GM12878 (cell line): ENCODE results near the gene NCKAP5. TPM values are rescaled to one million over a fixed set of nuclear protein-coding genes. Genes with fewer than 3 reads are reported as not detected.

Experiments
- ATAC-seq: fragments of 200-7000 bp; cut with Tn5 transposase; 3 replicates; pipeline ENCODE4 v1.9.1; 2020; ENCODE audit warnings: mild to moderate bottlenecking, moderate library complexity
- BruUV-seq: library from RNA; stranded (reverse); fragments of 400-500 nt; replicated peaks from 2 replicates; lab custom pipeline; 2021; lab: Mats Ljungman, UMichigan
- CTCF ChIA-PET: fragments of 300-600 bp; sonication (Branson Sonifier 250); formaldehyde crosslinking; extraction: SDS; loops from one replicate; lab custom pipeline; 2021; ENCODE audit warnings: inconsistent platforms; lab: Yijun Ruan, JAX
- POLR2A ChIA-PET: fragments of 350-600 bp; formaldehyde crosslinking; extraction: SDS; loops from one replicate; lab custom pipeline; 2021; ENCODE audit warnings: inconsistent platforms; lab: Charles Lee
- RAD21 ChIA-PET: fragments of 300-600 bp; sonication (Branson Sonifier 250); formaldehyde crosslinking; loops from one replicate; lab custom pipeline; 2023; ENCODE audit warnings: antibody characterized with exemption; ENCODE audit not compliant: unreplicated experiment; lab: Charles Lee
- SMC1A ChIA-PET: fragments of 300-600 bp; sonication (Branson Sonifier 250); formaldehyde crosslinking; loops from one replicate; lab custom pipeline; 2023; ENCODE audit not compliant: unreplicated experiment, uncharacterized antibody; lab: Charles Lee
- DNase-seq: peaks from one replicate; pipeline ENCODE4 v3.0.0-alpha.2; 2011; ENCODE audit warnings: low read depth, low spot score
- FAIRE-seq: peaks from 3 replicates; lab custom pipeline; 2011; peaks lifted over from hg19 to GRCh38; lab: Jason Lieb, UNC
- H2AFZ ChIP-seq: 2 replicates; pipeline ENCODE4 v1.6.0; 2011; ENCODE audit warnings: low read depth, low read length, control low read depth; ENCODE audit not compliant: control insufficient read depth
- H3K27ac ChIP-seq: 2 replicates; pipeline ENCODE4 v1.5.1; 2011; ENCODE audit warnings: control low read depth; ENCODE audit not compliant: control insufficient read depth, insufficient read depth
- H3K27me3 ChIP-seq, 2 experiments: replicated peaks in 1 of 2; 2 replicates each; pipeline versions ENCODE4 v1.6.0 to v1.6.1; 2011; ENCODE audit warnings: low read length in 1 of 2; ENCODE audit not compliant: control insufficient read depth in 2 of 2, insufficient read depth in 2 of 2
- H3K36me3 ChIP-seq, 2 experiments: 2 replicates each; pipeline ENCODE4 v1.5.1; 2011; ENCODE audit warnings: low read length in 1 of 2; ENCODE audit not compliant: control insufficient read depth in 2 of 2, insufficient read depth in 2 of 2
- H3K4me1 ChIP-seq: 2 replicates; pipeline ENCODE4 v1.6.1; 2011; ENCODE audit warnings: mild to moderate bottlenecking, low read length, moderate library complexity, mixed read lengths; ENCODE audit not compliant: control insufficient read depth, insufficient read depth
- H3K4me2 ChIP-seq: 2 replicates; pipeline ENCODE4 v1.6.0; 2011; ENCODE audit warnings: control low read depth; ENCODE audit not compliant: control insufficient read depth, insufficient read depth
- H3K4me3 ChIP-seq: fragments of 200-600 bp; sonication (generic); 2 replicates; pipeline ENCODE4 v1.5.1; 2016
- H3K79me2 ChIP-seq: 2 replicates; pipeline ENCODE4 v1.6.0; 2011; ENCODE audit warnings: low read length; ENCODE audit not compliant: control insufficient read depth, insufficient read depth
- H3K9ac ChIP-seq: 2 replicates; pipeline ENCODE4 v1.8.0; 2011; ENCODE audit warnings: low read length, control low read depth, mixed read lengths; ENCODE audit not compliant: control insufficient read depth, insufficient read depth
- H3K9me3 ChIP-seq: replicated peaks from 3 replicates; pipeline ENCODE4 v1.5.1; 2011; ENCODE audit warnings: mild to moderate bottlenecking, low read length; ENCODE audit not compliant: control insufficient read depth, insufficient read depth
- H4K20me1 ChIP-seq: 2 replicates; pipeline ENCODE4 v1.6.0; 2011; ENCODE audit not compliant: control insufficient read depth, insufficient read depth
- BHLHE40 ChIP-seq, 2 experiments: fragments of 450-650 bp in 1 of 2; IDR thresholded peaks; 2 replicates each; pipeline ENCODE4 v1.6.1; 2011 to 2017; ENCODE audit warnings: low read depth in 2 of 2, borderline replicate concordance in 1 of 2, improper control_type of control experiment in 1 of 2, low read length in 1 of 2, mild to moderate bottlenecking in 1 of 2
- CBX5 ChIP-seq: sonication (generic); IDR thresholded peaks from 2 replicates; pipeline ENCODE4 v1.6.1; 2016; ENCODE audit warnings: low read depth, moderate library complexity, mild to moderate bottlenecking, inconsistent platforms
- DPF2 ChIP-seq: fragments of 450-650 bp; IDR thresholded peaks from 2 replicates; pipeline ENCODE4 v1.6.1; 2017; ENCODE audit warnings: mild to moderate bottlenecking
- EZH2 ChIP-seq: IDR thresholded peaks from 2 replicates; pipeline ENCODE4 v1.6.1; 2012; ENCODE audit warnings: low read depth, mild to moderate bottlenecking, control low read depth, inconsistent platforms, low read length, borderline replicate concordance; ENCODE audit not compliant: control insufficient read depth
- HSF1 ChIP-seq: fragments of 150-350 bp; IDR thresholded peaks from 2 replicates; pipeline ENCODE4 v1.6.1; 2014; ENCODE audit warnings: mild to moderate bottlenecking, low read depth, low read length
- IRF4 ChIP-seq: IDR thresholded peaks from 2 replicates; pipeline ENCODE4 v1.6.1; 2011; ENCODE audit warnings: low read depth, low read length
- NR2F1 ChIP-seq: fragments of 450-650 bp; conservative IDR thresholded peaks from 2 replicates; pipeline ENCODE4 v1.6.1; 2017; ENCODE audit warnings: mild to moderate bottlenecking
- RFX5 ChIP-seq: IDR thresholded peaks from 2 replicates; pipeline ENCODE4 v1.6.1; 2011; ENCODE audit warnings: low read depth, low read length, improper control_type of control experiment
- SIN3A ChIP-seq: IDR thresholded peaks from 2 replicates; pipeline ENCODE4 v1.6.1; 2012; ENCODE audit warnings: low read depth, low read length, improper control_type of control experiment
- TAF1 ChIP-seq: IDR thresholded peaks from 2 replicates; pipeline ENCODE4 v1.6.1; 2011; ENCODE audit warnings: mild to moderate bottlenecking, low read depth, low read length, borderline replicate concordance
- USF2 ChIP-seq: IDR thresholded peaks from 2 replicates; pipeline ENCODE4 v1.6.1; 2011; ENCODE audit warnings: low read depth, low read length, improper control_type of control experiment, borderline replicate concordance
- ZBTB40 ChIP-seq: fragments of 450-650 bp; IDR thresholded peaks from 2 replicates; pipeline ENCODE4 v1.6.1; 2016; ENCODE audit warnings: mild to moderate bottlenecking, moderate library complexity, borderline replicate concordance
- ZNF622 ChIP-seq: fragments of 450-650 bp; IDR thresholded peaks from 2 replicates; pipeline ENCODE4 v1.6.1; 2017; ENCODE audit warnings: mild to moderate bottlenecking, inconsistent platforms
- WGBS: methylation state at CpG from one replicate; pipeline ENCODE4 v1.1.6; 2016; ENCODE audit warnings: low lambda C conversion rate; ENCODE audit not compliant: insufficient replicate concordance, insufficient coverage; ENCODE audit errors: missing lambda C conversion rate; 5-methylcytosine and 5-hydroxymethylcytosine counted together
- in situ Hi-C: fragments of 300-500 bp; cut with MboI; formaldehyde crosslinking; loops from 9 replicates; pipeline ENCODE4 v1.14.3; 2018; ENCODE audit warnings: mixed read lengths
- intact Hi-C: fragments of 100-400 bp; cut with micrococcal nuclease; formaldehyde crosslinking; loops from one replicate; pipeline ENCODE4 v1.14.2; 2022; ENCODE audit not compliant: unreplicated experiment
- polyA plus RNA-seq, 11 experiments: library from polyadenylated mRNA; depleted of rRNA in 4 of 11; unstranded in 6 of 11; stranded (reverse) in 5 of 11; fragments of >200 nt; fragmentation: Nextera tagmentation in 4 of 11; fragmentation: Illumina TruSeq in 1 of 11; extraction: Ambion mirVana in 4 of 11; extraction: Trizol in 1 of 11; gene quantifications; 1 replicate in 1 of 11; 2 replicates in 10 of 11; pipeline versions ENCODE4 v1.2.1 to v1.2.3, GENCODE V29; 2011 to 2016; ENCODE audit warnings: inconsistent platforms in 2 of 11, missing spikeins in 2 of 11, low read depth in 1 of 11
- total RNA-seq, 4 experiments: library from RNA; depleted of rRNA in 3 of 4; stranded (reverse); fragments of >200 nt in 3 of 4; fragmentation: Illumina TruSeq in 1 of 4; extraction: Trizol in 1 of 4; gene quantifications; 2 replicates each; pipeline versions ENCODE4 v1.2.1 to v1.2.3, GENCODE V29; 2013 to 2021

Gene NCKAP5
- total and polyA plus RNA-seq, 10 of the 15 experiments (the other 5 are each of a cell fraction or from before 2014, with no cell fraction given): 0.06 to 0.44 (median 0.16) TPM

GRCh38 chr2:132797071-132797470 lies 771.2 kb downstream of the NCKAP5 start:
- no peaks in the 10 kb centered on the region for H3K27me3 ChIP-seq
- no peak overlapping the region for H3K4me3 ChIP-seq
- no peak overlapping the region for H3K27ac ChIP-seq
- no peaks in the 10 kb centered on the region for H3K4me1 ChIP-seq
- TF ChIP-seq BHLHE40 (IDR thresholded peaks at IDR 0.05; ENCODE audit: borderline replicate concordance in 1 of 2, low read depth in 2 of 2, low read length in 1 of 2) (no peak), ZNF622 (no peak), SIN3A (no peak), IRF4 (no peak), ZBTB40 (no peak), TAF1 (no peak), DPF2 (no peak), NR2F1 (no peak), USF2 (no peak), EZH2 (no peak), CBX5 (no peak), HSF1 (no peak), RFX5 (no peak)
- TF ChIP-seq, all 136 proteins: peak for 0
- POLR2A ChIA-PET: no interaction called here
- SMC1A ChIA-PET: interaction anchor here (0.7 kb wide), 1 partner anchor 561 kb away, joined by 3 read pairs; no protein-coding TSS in a partner anchor
- ATAC-seq (no peak), FAIRE-seq (no peak), DNase-seq (no peak)
- H2AFZ ChIP-seq: no peak overlapping the region
- H3K36me3 ChIP-seq: no peaks in the 10 kb centered on the region
- no TSS peak for BruUV-seq
- H3K9me3 ChIP-seq: no peaks in the 10 kb centered on the region
- WGBS: 4% methylated on average over 3 of the region's 3 CpGs
- in situ Hi-C loops (no loop called here), intact Hi-C loops (no loop called here)
- no peaks in the 10 kb centered on the region for H4K20me1 ChIP-seq
- H3K4me2 ChIP-seq: no peak overlapping the region
- CTCF ChIA-PET: no interaction called here
- H3K9ac ChIP-seq: no peak overlapping the region
- RAD21 ChIA-PET: no interaction called here
- H3K79me2 ChIP-seq: no peaks in the 10 kb centered on the region
